ENCODE results near the gene CTNNA2. TPM values are rescaled to one million over a fixed set of nuclear protein-coding genes. Genes with fewer than 3 reads are reported as not detected.
A peak's percentile ranks its signal among the peaks of the same experiment; 100 is the strongest.

CTNNA2 gene
- total RNA-seq, 1 experiment from 2014 or later: 0.41 TPM

GRCh38 chr2:80303909-80304837 lies 791.3 kb downstream of the CTNNA2 start, which contains the start of gene LRRTM1:
Gene LRRTM1, minus strand, starts transcription at chr2:80304752. Its CDS starts 933 bp downstream, at chr2:80303819.
- no peak for DNase-seq (ENCODE audit: low spot score)
- in situ Hi-C loops (cut with HindIII; ENCODE audit: low sequenced_read_pairs): no loop called here

- in situ Hi-C loops (cut with HindIII; ENCODE audit: low sequenced_read_pairs): no loop called here
- DNase-seq (ENCODE audit: low spot score): no peak
Measured at GRCh38 chr2:80311304-80311703, 798.5 kb downstream of the CTNNA2 start.

GRCh38 chr2:80312282-80312839 lies 799.5 kb downstream of the CTNNA2 start:
- in situ Hi-C loops (cut with HindIII; ENCODE audit: low sequenced_read_pairs): no loop called here
- DNase-seq (ENCODE audit: low spot score): no peak

- in situ Hi-C loops (cut with HindIII; ENCODE audit: low sequenced_read_pairs): no loop called here
Measured at GRCh38 chr2:80322311-80322920, 809.6 kb downstream of the CTNNA2 start.

GRCh38 chr2:80322958-80323357 lies 810.1 kb downstream of the CTNNA2 start:
- DNase-seq (ENCODE audit: low spot score): no peak
- in situ Hi-C loops (cut with HindIII; ENCODE audit: low sequenced_read_pairs): no loop called here

More at GRCh38 chr2:80322311-80322920, 809.6 kb downstream of the CTNNA2 start:
- no peak for DNase-seq (ENCODE audit: low spot score)

- in situ Hi-C loops (cut with HindIII; ENCODE audit: low sequenced_read_pairs): no loop called here
- DNase-seq (ENCODE audit: low spot score): no peak
Measured at GRCh38 chr2:80323610-80324009, 810.8 kb downstream of the CTNNA2 start.

- in situ Hi-C loops (cut with HindIII; ENCODE audit: low sequenced_read_pairs): no loop called here
Measured at GRCh38 chr2:80324525-80324924, 811.7 kb downstream of the CTNNA2 start.

GRCh38 chr2:80326214-80326613 lies 813.4 kb downstream of the CTNNA2 start:
- in situ Hi-C loops (cut with HindIII; ENCODE audit: low sequenced_read_pairs): no loop called here
- peak; percentile 47 for DNase-seq (ENCODE audit: low spot score)

More at GRCh38 chr2:80324525-80324924, 811.7 kb downstream of the CTNNA2 start:
- no peak for DNase-seq (ENCODE audit: low spot score)

GRCh38 chr2:80326861-80327260 lies 814.0 kb downstream of the CTNNA2 start:
- in situ Hi-C loops (cut with HindIII; ENCODE audit: low sequenced_read_pairs): no loop called here
- DNase-seq (ENCODE audit: low spot score): no peak

- no peak for DNase-seq (ENCODE audit: low spot score)
- in situ Hi-C loops (cut with HindIII; ENCODE audit: low sequenced_read_pairs): no loop called here
Measured at GRCh38 chr2:80328159-80328571, 815.3 kb downstream of the CTNNA2 start.

- DNase-seq (ENCODE audit: low spot score): no peak
- in situ Hi-C loops (cut with HindIII; ENCODE audit: low sequenced_read_pairs): no loop called here
Measured at GRCh38 chr2:80329491-80329890, 816.6 kb downstream of the CTNNA2 start.

GRCh38 chr2:80330527-80331450 lies 817.9 kb downstream of the CTNNA2 start:
- in situ Hi-C loops (cut with HindIII; ENCODE audit: low sequenced_read_pairs): no loop called here
- DNase-seq (ENCODE audit: low spot score): no peak

GRCh38 chr2:80333886-80334285 lies 821.0 kb downstream of the CTNNA2 start:
- DNase-seq (ENCODE audit: low spot score): no peak
- in situ Hi-C loops (cut with HindIII; ENCODE audit: low sequenced_read_pairs): no loop called here

- in situ Hi-C loops (cut with HindIII; ENCODE audit: low sequenced_read_pairs): no loop called here
Measured at GRCh38 chr2:80335411-80335810, 822.6 kb downstream of the CTNNA2 start.

GRCh38 chr2:80338794-80339193 lies 825.9 kb downstream of the CTNNA2 start:
- no peak for DNase-seq (ENCODE audit: low spot score)
- in situ Hi-C loops (cut with HindIII; ENCODE audit: low sequenced_read_pairs): no loop called here

More at GRCh38 chr2:80335411-80335810, 822.6 kb downstream of the CTNNA2 start:
- peak; percentile 76 for DNase-seq (ENCODE audit: low spot score)

- no peak for DNase-seq (ENCODE audit: low spot score)
- in situ Hi-C loops (cut with HindIII; ENCODE audit: low sequenced_read_pairs): no loop called here
Measured at GRCh38 chr2:80340022-80340421, 827.2 kb downstream of the CTNNA2 start.

- DNase-seq (ENCODE audit: low spot score): no peak
- in situ Hi-C loops (cut with HindIII; ENCODE audit: low sequenced_read_pairs): no loop called here
Measured at GRCh38 chr2:80348078-80348477, 835.2 kb downstream of the CTNNA2 start.

GRCh38 chr2:80348953-80349352 lies 836.1 kb downstream of the CTNNA2 start:
- no peak for DNase-seq (ENCODE audit: low spot score)
- in situ Hi-C loops (cut with HindIII; ENCODE audit: low sequenced_read_pairs): no loop called here

GRCh38 chr2:80351231-80351630 lies 838.4 kb downstream of the CTNNA2 start:
- DNase-seq (ENCODE audit: low spot score): no peak
- in situ Hi-C loops (cut with HindIII; ENCODE audit: low sequenced_read_pairs): no loop called here
